ENCODE data around the gene STOML1.

The STOML1 gene

GRCh38 chr15:74027688-74028087, 35.6 kb upstream of the STOML1 start:
- Histone ChIP-seq H2AFZ (ENCODE audit: low read length) (no peak overlapping the region), H3K4me2 (ENCODE audit: low read depth, low read length) (no peak overlapping the region), H4K20me1 (ENCODE audit: insufficient read depth, low read length) (no peaks in the 10 kb centered on the region), H3K79me2 (ENCODE audit: low read length) (0 out of 2 replicates have a peak, but pooled peaks cover under 1% of the 10 kb centered on the region), H3K4me1 (ENCODE audit: low read length) (no peaks in the 10 kb centered on the region), H3K36me3 (replicated peaks; ENCODE audit: insufficient read depth, low read length) (no peaks in the 10 kb centered on the region; the same call in 1 of the 2 replicates), H3F3A (ENCODE audit: insufficient read depth, low read length) (no peaks in the 10 kb centered on the region), H3K9ac (ENCODE audit: low read length) (no peak overlapping the region), H3K27me3 (replicated peaks; ENCODE audit: insufficient read depth, low read length) (no peaks in the 10 kb centered on the region), H3K27ac (ENCODE audit: low read length) (no peak overlapping the region), H3K9me2 (replicated peaks; ENCODE audit: insufficient read depth, low read length) (no peaks in the 10 kb centered on the region), H3K9me3 (replicated peaks; ENCODE audit: insufficient read depth, low read length) (no peaks in the 10 kb centered on the region), H3K4me3 (ENCODE audit: low read length) (no peak overlapping the region)
- TF ChIP-seq CTCF (IDR thresholded peaks at IDR 0.05; ENCODE audit: low read length) (no peak), EZH2phosphoT487 (IDR thresholded peaks at IDR 0.05; ENCODE audit: low read length) (no peak)
- DNase-seq = no peak

- Histone ChIP-seq H3K9me2 (replicated peaks; ENCODE audit: insufficient read depth, low read length) (no peaks in the 10 kb centered on the region), H3K9ac (ENCODE audit: low read length) (no peak overlapping the region), H3K4me2 (ENCODE audit: low read depth, low read length) (no peak overlapping the region), H3F3A (ENCODE audit: insufficient read depth, low read length) (no peaks in the 10 kb centered on the region), H3K27ac (ENCODE audit: low read length) (no peak overlapping the region), H3K9me3 (replicated peaks; ENCODE audit: insufficient read depth, low read length) (no peaks in the 10 kb centered on the region), H3K4me3 (ENCODE audit: low read length) (no peak overlapping the region), H4K20me1 (ENCODE audit: insufficient read depth, low read length) (no peaks in the 10 kb centered on the region), H3K27me3 (replicated peaks; ENCODE audit: insufficient read depth, low read length) (no peaks in the 10 kb centered on the region), H3K36me3 (replicated peaks; ENCODE audit: insufficient read depth, low read length) (no peaks in the 10 kb centered on the region; the same call in 1 of the 2 replicates), H2AFZ (ENCODE audit: low read length) (no peak overlapping the region), H3K4me1 (ENCODE audit: low read length) (no peaks in the 10 kb centered on the region), H3K79me2 (ENCODE audit: low read length) (peaks cover 16% of the 10 kb centered on the region)
- no peak for DNase-seq
- TF ChIP-seq EZH2 (optimal IDR thresholded peaks at IDR 0.05; ENCODE audit: low read depth, low read length) = no peak
- no peak for TF ChIP-seq CTCF (IDR thresholded peaks at IDR 0.05; ENCODE audit: low read length)
- no peak for TF ChIP-seq EZH2phosphoT487 (IDR thresholded peaks at IDR 0.05; ENCODE audit: low read length)
Observed at GRCh38 chr15:74025436-74025835, 33.3 kb upstream of the STOML1 start.

- no peaks in the 10 kb centered on the region for H3K9me3 ChIP-seq (replicated peaks; ENCODE audit: insufficient read depth, low read length)
- no peak overlapping the region for H3K27ac ChIP-seq (ENCODE audit: low read length)
- no peaks in the 10 kb centered on the region for H3F3A ChIP-seq (ENCODE audit: insufficient read depth, low read length)
- no peak for DNase-seq
- TF ChIP-seq EZH2phosphoT487 (IDR thresholded peaks at IDR 0.05; ENCODE audit: low read length) (no peak), CTCF (IDR thresholded peaks at IDR 0.05; ENCODE audit: low read length) (no peak), EZH2 (optimal IDR thresholded peaks at IDR 0.05; ENCODE audit: low read depth, low read length) (no peak)
- no peak overlapping the region for H3K4me3 ChIP-seq (ENCODE audit: low read length)
- no peaks in the 10 kb centered on the region for H3K9me2 ChIP-seq (replicated peaks; ENCODE audit: insufficient read depth, low read length)
- peaks cover 22% of the 10 kb centered on the region for H3K79me2 ChIP-seq (ENCODE audit: low read length)
- no peak overlapping the region for H2AFZ ChIP-seq (ENCODE audit: low read length)
- H4K20me1 ChIP-seq (ENCODE audit: insufficient read depth, low read length) = no peaks in the 10 kb centered on the region
- no peak overlapping the region for H3K9ac ChIP-seq (ENCODE audit: low read length)
- H3K4me2 ChIP-seq (ENCODE audit: low read depth, low read length) = no peak overlapping the region
- no peaks in the 10 kb centered on the region for H3K4me1 ChIP-seq (ENCODE audit: low read length)
- H3K27me3 ChIP-seq (replicated peaks; ENCODE audit: insufficient read depth, low read length) = no peaks in the 10 kb centered on the region
- no peaks in the 10 kb centered on the region; the same call in 1 of the 2 replicates for H3K36me3 ChIP-seq (replicated peaks; ENCODE audit: insufficient read depth, low read length)
Observed at GRCh38 chr15:74024687-74025086, 32.6 kb upstream of the STOML1 start.

Data from MM.1S (cell line).